ENCODE results near the gene C19orf81. TPM values are rescaled to one million over a fixed set of nuclear protein-coding genes. Genes with fewer than 3 reads are reported as not detected.

C19orf81 gene
- total RNA-seq, 1 donor from 2014 or later = not detected

DNA sequence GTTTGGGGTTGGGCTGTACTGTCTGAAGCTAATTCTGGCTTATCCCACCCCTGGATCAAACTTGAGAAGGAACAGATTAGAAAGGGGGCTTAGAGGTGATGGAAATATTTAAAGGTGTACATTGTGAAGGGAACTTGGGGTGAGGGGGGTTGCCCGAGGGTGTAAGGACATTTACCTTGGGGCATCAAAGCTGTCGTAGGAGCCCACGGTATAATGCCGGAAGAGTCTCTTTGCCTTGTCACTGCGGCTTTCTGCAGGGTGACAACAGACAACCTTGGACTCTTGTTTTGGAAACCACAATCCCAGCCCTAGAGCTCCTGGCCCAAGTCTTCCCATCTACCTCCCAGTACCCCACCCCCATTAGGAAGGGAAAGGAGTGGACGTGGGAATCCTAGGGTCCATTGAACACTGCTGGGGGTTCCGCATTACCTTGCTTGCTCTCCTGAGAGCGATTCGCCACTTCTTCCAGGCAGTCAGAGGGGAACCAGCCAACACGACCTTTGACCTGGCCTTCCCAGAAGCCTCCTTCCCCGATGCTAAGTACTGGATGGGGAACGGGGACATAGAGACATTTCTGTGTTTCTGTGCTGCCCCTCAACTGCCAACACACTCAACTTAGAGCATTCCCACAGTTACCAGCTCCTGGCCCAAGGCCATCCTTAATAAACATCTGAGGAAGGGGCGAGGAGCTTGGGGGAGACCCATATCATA, 48.3 kb downstream of the C19orf81 start:
- Mint-ChIP-seq H3K27ac (ENCODE audit: unreplicated experiment) (no peak overlapping the region), H3K36me3 (ENCODE audit: low read depth, unreplicated experiment) (no peaks in the 10 kb centered on the region), H3K4me3 (ENCODE audit: unreplicated experiment) (no peak overlapping the region), H3K4me1 (ENCODE audit: low read depth, unreplicated experiment) (no peaks in the 10 kb centered on the region), H3K9me3 (ENCODE audit: unreplicated experiment) (peaks cover 8% of the 10 kb centered on the region), H3K27me3 (ENCODE audit: low read depth, unreplicated experiment) (no peaks in the 10 kb centered on the region)
- Histone ChIP-seq H3K79me2 (ENCODE audit: insufficient read depth, low read length) (no peaks in the 10 kb centered on the region), H2AFZ (ENCODE audit: low read depth, low read length) (no peak overlapping the region), H3K4me1 (ENCODE audit: insufficient read depth, low read length) (no peaks in the 10 kb centered on the region), H3K9me3 (ENCODE audit: insufficient read depth, low read depth, low read length) (no peaks in the 10 kb centered on the region), H3K4me3 (ENCODE audit: insufficient read depth, low read depth, low read length) (no peak overlapping the region), H3K4me2 (ENCODE audit: low read length) (no peak overlapping the region), H3K9ac (ENCODE audit: low read length) (no peak overlapping the region), H4K20me1 (ENCODE audit: insufficient read depth, low read length) (no peaks in the 10 kb centered on the region), H3K36me3 (ENCODE audit: insufficient read depth, low read length) (no peaks in the 10 kb centered on the region), H3K27ac (ENCODE audit: low read depth, low read length) (no peak overlapping the region), H3K27me3 (ENCODE audit: insufficient read depth, low read length) (peaks cover 7% of the 10 kb centered on the region)
- no peak for FAIRE-seq
- no peak for DNase-seq (ENCODE audit: low read depth)
- TF ChIP-seq EZH2 (IDR thresholded peaks at IDR 0.05; ENCODE audit: insufficient read depth, low read length) = no peak
- TF ChIP-seq, protein P1, sequence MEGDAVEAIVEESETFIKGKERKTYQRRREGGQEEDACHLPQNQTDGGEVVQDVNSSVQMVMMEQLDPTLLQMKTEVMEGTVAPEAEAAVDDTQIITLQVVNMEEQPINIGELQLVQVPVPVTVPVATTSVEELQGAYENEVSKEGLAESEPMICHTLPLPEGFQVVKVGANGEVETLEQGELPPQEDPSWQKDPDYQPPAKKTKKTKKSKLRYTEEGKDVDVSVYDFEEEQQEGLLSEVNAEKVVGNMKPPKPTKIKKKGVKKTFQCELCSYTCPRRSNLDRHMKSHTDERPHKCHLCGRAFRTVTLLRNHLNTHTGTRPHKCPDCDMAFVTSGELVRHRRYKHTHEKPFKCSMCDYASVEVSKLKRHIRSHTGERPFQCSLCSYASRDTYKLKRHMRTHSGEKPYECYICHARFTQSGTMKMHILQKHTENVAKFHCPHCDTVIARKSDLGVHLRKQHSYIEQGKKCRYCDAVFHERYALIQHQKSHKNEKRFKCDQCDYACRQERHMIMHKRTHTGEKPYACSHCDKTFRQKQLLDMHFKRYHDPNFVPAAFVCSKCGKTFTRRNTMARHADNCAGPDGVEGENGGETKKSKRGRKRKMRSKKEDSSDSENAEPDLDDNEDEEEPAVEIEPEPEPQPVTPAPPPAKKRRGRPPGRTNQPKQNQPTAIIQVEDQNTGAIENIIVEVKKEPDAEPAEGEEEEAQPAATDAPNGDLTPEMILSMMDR (IDR thresholded peaks at IDR 0.05; ENCODE audit: insufficient read depth, low read depth, low read length) = no peak

DNA sequence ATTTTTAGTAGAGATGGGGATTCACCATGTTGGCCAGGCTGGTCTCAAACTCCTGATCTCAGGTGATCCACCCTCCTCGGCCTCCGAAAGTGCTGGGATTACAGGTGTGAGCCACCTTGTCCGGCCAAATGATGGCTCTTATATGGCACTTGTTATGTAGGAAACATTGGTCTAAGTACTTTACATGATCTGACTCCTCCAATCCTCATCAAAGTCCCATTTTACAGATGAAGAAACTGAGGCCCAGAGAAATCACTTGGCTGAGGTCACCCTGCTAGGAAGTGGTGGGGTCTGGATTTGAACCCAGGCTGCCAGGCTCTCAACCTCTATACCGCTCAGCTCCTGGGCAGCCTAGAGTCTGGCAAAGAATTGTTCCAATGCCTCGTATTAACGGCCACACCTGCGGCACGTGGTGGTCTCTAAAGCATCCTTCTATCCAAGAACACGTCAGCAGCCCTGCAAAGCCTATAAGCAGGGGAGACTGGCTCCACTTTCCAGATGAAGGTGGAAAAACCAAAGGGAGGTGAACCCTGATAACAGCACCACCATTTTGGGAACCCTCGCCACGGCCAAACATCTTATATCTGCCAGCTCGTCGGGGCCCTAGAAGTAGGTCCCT, 52.2 kb downstream of the C19orf81 start:
- FAIRE-seq = no peak
- no peak overlapping the region for H3K27ac Mint-ChIP-seq (ENCODE audit: unreplicated experiment)
- Histone ChIP-seq H3K4me3 (ENCODE audit: insufficient read depth, low read depth, low read length) (no peak overlapping the region), H2AFZ (ENCODE audit: low read depth, low read length) (no peak overlapping the region), H3K27ac (ENCODE audit: low read depth, low read length) (no peak overlapping the region), H3K36me3 (ENCODE audit: insufficient read depth, low read length) (no peaks in the 10 kb centered on the region), H3K79me2 (ENCODE audit: insufficient read depth, low read length) (no peaks in the 10 kb centered on the region), H3K9ac (ENCODE audit: low read length) (no peak overlapping the region), H3K9me3 (ENCODE audit: insufficient read depth, low read depth, low read length) (no peaks in the 10 kb centered on the region), H4K20me1 (ENCODE audit: insufficient read depth, low read length) (no peaks in the 10 kb centered on the region), H3K4me1 (ENCODE audit: insufficient read depth, low read length) (no peaks in the 10 kb centered on the region), H3K27me3 (ENCODE audit: insufficient read depth, low read length) (no peaks in the 10 kb centered on the region), H3K4me2 (ENCODE audit: low read length) (no peak overlapping the region)
- TF ChIP-seq, protein P1 (IDR thresholded peaks at IDR 0.05; ENCODE audit: insufficient read depth, low read depth, low read length) = no peak
- no peak for TF ChIP-seq EZH2 (IDR thresholded peaks at IDR 0.05; ENCODE audit: insufficient read depth, low read length)
- no peak overlapping the region for H3K4me3 Mint-ChIP-seq (ENCODE audit: unreplicated experiment)
- no peaks in the 10 kb centered on the region for H3K4me1 Mint-ChIP-seq (ENCODE audit: low read depth, unreplicated experiment)
- H3K9me3 Mint-ChIP-seq (ENCODE audit: unreplicated experiment) = peaks cover 7% of the 10 kb centered on the region
- no peak for DNase-seq (ENCODE audit: low read depth)
- H3K27me3 Mint-ChIP-seq (ENCODE audit: low read depth, unreplicated experiment) = no peaks in the 10 kb centered on the region
- no peaks in the 10 kb centered on the region for H3K36me3 Mint-ChIP-seq (ENCODE audit: low read depth, unreplicated experiment)
